Measurements from ENCODE around the gene ACTN2.

Gene ACTN2

DNA sequence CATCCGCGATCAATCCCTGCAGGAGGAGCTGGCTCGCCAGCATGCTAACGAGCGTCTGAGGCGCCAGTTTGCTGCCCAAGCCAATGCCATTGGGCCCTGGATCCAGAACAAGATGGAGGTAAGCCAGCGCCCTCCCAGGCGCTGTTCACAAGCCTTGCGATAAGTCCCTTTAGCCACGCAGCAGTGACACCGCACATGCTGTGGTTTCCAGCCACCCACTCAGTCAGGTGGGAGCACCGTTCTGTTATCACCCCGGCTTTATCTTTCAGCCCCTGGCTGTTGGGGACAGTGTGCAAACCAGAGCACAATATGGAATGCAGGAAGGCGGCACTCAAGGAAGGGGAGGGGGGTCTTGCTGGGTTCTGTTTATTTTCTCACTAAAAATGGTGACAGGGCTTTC lies 67.7 kb downstream of the ACTN2 start:
- TF ChIP-seq POLR2A (IDR thresholded peaks at IDR 0.05; ENCODE audit: extremely low read depth, insufficient read length), result no peak
- DNase-seq (ENCODE audit: low read depth), result no peak

DNA sequence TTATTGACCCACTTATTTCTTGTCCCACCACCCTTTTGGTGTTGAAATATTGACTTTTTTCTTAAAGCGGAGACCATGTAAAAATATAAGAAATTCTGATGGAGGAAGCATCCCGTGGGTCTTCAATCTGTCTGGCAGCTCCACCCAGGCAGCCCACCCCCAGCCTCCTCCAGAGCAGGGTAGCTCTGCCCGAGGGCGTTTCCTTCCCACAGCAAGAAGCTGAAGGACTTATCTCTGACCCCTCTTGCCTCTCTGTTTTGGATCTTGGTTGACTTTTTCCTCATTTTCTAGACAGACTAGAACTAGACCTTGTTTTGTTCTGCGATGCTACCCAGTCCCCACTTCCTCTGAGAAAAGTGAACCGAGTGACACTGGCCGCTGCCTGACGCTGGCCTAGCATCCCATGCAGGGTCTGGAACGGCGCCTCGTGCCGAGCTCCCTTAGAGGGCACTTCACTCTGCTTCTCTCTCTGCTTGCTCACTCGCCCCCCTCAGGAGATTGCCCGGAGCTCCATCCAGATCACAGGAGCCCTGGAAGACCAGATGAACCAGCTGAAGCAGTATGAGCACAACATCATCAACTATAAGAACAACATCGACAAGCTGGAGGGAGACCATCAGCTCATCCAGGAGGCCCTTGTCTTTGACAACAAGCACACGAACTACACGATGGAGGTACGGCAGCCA lies 68.4 kb downstream of the ACTN2 start:
- H3K4me3 ChIP-seq (ENCODE audit: low read depth, low read length), result no peak overlapping the region
- TF ChIP-seq POLR2A (IDR thresholded peaks at IDR 0.05; ENCODE audit: extremely low read depth, insufficient read length), result no peak
- TF ChIP-seq MYC (IDR thresholded peaks at IDR 0.05; ENCODE audit: low read depth, low read length), result no peak
- TF ChIP-seq, protein P1, sequence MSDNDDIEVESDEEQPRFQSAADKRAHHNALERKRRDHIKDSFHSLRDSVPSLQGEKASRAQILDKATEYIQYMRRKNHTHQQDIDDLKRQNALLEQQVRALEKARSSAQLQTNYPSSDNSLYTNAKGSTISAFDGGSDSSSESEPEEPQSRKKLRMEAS (IDR thresholded peaks at IDR 0.05; ENCODE audit: low read depth, low read length), result no peak
- TF ChIP-seq, protein P2, sequence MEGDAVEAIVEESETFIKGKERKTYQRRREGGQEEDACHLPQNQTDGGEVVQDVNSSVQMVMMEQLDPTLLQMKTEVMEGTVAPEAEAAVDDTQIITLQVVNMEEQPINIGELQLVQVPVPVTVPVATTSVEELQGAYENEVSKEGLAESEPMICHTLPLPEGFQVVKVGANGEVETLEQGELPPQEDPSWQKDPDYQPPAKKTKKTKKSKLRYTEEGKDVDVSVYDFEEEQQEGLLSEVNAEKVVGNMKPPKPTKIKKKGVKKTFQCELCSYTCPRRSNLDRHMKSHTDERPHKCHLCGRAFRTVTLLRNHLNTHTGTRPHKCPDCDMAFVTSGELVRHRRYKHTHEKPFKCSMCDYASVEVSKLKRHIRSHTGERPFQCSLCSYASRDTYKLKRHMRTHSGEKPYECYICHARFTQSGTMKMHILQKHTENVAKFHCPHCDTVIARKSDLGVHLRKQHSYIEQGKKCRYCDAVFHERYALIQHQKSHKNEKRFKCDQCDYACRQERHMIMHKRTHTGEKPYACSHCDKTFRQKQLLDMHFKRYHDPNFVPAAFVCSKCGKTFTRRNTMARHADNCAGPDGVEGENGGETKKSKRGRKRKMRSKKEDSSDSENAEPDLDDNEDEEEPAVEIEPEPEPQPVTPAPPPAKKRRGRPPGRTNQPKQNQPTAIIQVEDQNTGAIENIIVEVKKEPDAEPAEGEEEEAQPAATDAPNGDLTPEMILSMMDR (IDR thresholded peaks at IDR 0.05; ENCODE audit: low read depth, low read length), result no peak
- no peak for DNase-seq (ENCODE audit: low read depth)

More for the DNA sequence above, 67.7 kb downstream of the ACTN2 start:
- no peak overlapping the region for H3K4me3 ChIP-seq (ENCODE audit: low read depth, low read length)

DNA sequence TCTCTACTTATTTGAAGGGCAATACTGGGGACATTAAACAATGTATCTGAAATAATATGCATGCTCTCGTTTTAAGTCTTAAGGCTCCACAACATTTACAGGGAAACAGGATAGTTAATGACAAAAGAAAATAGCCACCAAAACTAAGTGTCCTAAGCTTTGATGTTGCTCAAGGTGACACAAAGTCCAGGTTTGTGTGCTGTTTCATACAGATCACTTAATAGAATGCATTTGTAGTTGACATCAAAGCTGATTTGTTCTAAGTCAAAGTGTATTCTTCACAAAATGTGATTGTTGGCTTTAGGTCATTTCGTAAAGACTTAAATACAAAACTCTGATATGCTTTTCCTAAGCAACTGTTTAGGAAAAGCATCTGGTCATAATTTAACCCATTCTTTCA lies 71.3 kb downstream of the ACTN2 start:
- no peak for TF ChIP-seq POLR2A (IDR thresholded peaks at IDR 0.05; ENCODE audit: extremely low read depth, insufficient read length)
- TF ChIP-seq, protein P2 (IDR thresholded peaks at IDR 0.05; ENCODE audit: low read depth, low read length), result no peak
- TF ChIP-seq, protein P1 (IDR thresholded peaks at IDR 0.05; ENCODE audit: low read depth, low read length), result no peak
- TF ChIP-seq MYC (IDR thresholded peaks at IDR 0.05; ENCODE audit: low read depth, low read length), result no peak
- H3K4me3 ChIP-seq (ENCODE audit: low read depth, low read length), result no peak overlapping the region
- no peak for DNase-seq (ENCODE audit: low read depth)

DNA sequence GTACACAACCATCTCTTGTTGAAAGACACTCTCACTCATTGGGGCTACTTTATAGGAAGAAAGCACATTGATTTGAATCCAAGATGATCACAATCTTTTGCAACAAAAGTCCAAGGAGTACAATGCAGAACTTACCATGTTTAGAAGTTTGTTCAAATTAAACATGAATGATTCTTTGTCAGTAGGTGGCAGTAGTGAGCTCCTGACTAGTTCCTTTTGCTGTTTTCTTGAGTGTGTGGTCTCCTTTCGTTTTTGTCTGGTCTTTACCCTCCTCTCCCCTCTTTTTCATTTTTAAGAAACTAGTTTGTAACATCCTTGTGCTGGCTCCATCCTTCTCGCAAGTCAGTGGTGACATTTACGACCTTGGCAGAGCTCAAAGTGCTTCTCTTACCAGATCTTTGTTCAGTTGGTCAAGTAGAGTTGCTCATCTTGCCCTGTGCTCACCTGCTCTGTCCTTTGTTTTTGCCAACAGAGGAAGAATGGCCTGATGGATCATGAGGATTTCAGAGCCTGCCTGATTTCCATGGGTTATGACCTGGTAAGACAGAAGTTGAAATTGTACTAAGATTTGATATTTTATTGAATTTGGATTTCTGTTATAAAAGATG lies 73.1 kb downstream of the ACTN2 start:
- peak; percentile 62 for DNase-seq (ENCODE audit: low read depth)
- TF ChIP-seq, protein P1 (IDR thresholded peaks at IDR 0.05; ENCODE audit: low read depth, low read length), result no peak
- TF ChIP-seq MYC (IDR thresholded peaks at IDR 0.05; ENCODE audit: low read depth, low read length), result peak; percentile 21; the same call in 1 of the 2 replicates
- TF ChIP-seq, protein P2 (IDR thresholded peaks at IDR 0.05; ENCODE audit: low read depth, low read length), result peak; percentile 49
- no peak overlapping the region for H3K4me3 ChIP-seq (ENCODE audit: low read depth, low read length)

DNA sequence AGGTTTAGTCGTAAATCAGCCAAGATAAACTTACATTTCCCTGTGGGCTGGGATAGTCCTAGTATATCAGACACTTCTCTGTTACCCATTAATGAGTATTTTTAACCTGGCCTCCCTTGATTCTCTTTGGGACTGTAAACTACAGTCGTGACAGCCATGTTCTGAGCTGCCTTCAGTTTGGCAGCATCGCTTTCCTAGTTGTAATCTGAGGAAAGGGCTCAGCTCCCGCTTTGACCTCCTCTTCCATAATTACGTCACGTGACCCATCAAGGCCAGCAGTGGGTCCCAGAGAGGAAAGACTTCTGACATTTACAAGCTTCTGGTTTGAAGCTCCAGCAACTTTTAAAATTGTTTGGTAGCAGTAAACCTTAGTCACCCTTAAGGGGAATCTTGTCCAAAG lies 74.2 kb downstream of the ACTN2 start:
- no peak overlapping the region for H3K4me3 ChIP-seq (ENCODE audit: low read depth, low read length)
- DNase-seq (ENCODE audit: low read depth), result no peak
- TF ChIP-seq, protein P1 (IDR thresholded peaks at IDR 0.05; ENCODE audit: low read depth, low read length), result no peak
- TF ChIP-seq, protein P2 (IDR thresholded peaks at IDR 0.05; ENCODE audit: low read depth, low read length), result no peak
- no peak for TF ChIP-seq POLR2A (IDR thresholded peaks at IDR 0.05; ENCODE audit: extremely low read depth, insufficient read length)
- no peak for TF ChIP-seq MYC (IDR thresholded peaks at IDR 0.05; ENCODE audit: low read depth, low read length)

DNA sequence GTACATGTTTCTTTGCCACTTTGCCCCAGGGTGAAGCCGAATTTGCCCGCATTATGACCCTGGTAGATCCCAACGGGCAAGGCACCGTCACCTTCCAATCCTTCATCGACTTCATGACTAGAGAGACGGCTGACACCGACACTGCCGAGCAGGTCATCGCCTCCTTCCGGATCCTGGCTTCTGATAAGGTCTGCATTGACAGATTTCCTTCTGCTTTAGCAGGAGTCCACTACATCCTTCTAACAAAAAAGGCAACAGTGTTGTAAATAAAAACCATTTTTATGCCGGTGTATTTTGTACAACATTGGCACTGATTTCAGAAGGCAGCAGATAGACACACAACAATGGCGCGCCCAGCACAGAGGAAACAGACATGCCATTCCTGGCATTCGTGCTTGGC lies 74.7 kb downstream of the ACTN2 start:
- DNase-seq (ENCODE audit: low read depth), result no peak
- TF ChIP-seq MYC (IDR thresholded peaks at IDR 0.05; ENCODE audit: low read depth, low read length) (no peak), POLR2A (IDR thresholded peaks at IDR 0.05; ENCODE audit: extremely low read depth, insufficient read length) (no peak)
- TF ChIP-seq, protein P2 (IDR thresholded peaks at IDR 0.05; ENCODE audit: low read depth, low read length), result no peak
- TF ChIP-seq, protein P1 (IDR thresholded peaks at IDR 0.05; ENCODE audit: low read depth, low read length), result no peak
- no peak overlapping the region for H3K4me3 ChIP-seq (ENCODE audit: low read depth, low read length)
